SH-SY5Y (cell line): ENCODE results near the gene SARDH.

Experiments used
- GATA2 ChIP-seq: IDR thresholded peaks from 2 replicates; pipeline ENCODE4 v1.6.1; 2011; ENCODE audit warnings: mild to moderate bottlenecking, low read depth, low read length
- GATA3 ChIP-seq: IDR thresholded peaks from 2 replicates; pipeline ENCODE4 v1.6.1; 2011; ENCODE audit warnings: low read depth, mild to moderate bottlenecking, low read length, moderate library complexity

- no peak for TF ChIP-seq GATA3
- no peak for TF ChIP-seq GATA2
These were observed 58.6 kb downstream of the SARDH start for GRCh38 chr9:133679466-133680061.
